GM12891 (cell line): Measurements from ENCODE around the gene MCM10.
A peak's percentile ranks its signal among the peaks of the same experiment; 100 is the strongest.

Source experiments
- POLR2A ChIP-seq: IDR thresholded peaks from 2 replicates; pipeline ENCODE4 v1.6.1; 2011; ENCODE audit warnings: low read depth, low read length, control low read depth
- POLR2AphosphoS5 ChIP-seq: IDR thresholded peaks from 2 replicates; pipeline ENCODE4 v1.6.1; 2011; ENCODE audit warnings: low read depth, low read length, control low read depth
- SPI1 ChIP-seq: IDR thresholded peaks from 2 replicates; pipeline ENCODE4 v1.6.1; 2011; ENCODE audit warnings: low read depth, low read length, control low read depth
- TAF1 ChIP-seq: IDR thresholded peaks from 2 replicates; pipeline ENCODE4 v1.6.1; 2011; ENCODE audit warnings: low read depth, low read length, control low read depth

DNA sequence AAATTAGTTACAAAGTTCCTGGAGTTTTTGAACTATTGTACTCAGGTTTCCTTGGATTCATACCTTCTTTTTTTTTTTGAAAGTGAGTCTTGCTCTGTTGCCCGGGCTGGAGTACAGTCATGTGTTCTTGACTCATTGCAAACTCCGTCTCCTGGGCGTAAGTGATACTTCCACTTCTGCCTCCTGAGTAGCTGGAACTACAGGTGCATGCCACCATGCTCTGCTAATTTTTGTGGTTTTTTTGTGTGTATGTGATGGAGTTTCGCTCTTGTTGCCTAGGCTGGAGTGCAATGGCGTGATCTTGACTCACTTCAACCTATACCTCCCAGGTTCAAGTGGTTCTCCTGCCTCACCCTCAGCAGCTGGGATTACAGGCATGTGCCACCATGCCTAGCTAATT, 22.3 kb downstream of the MCM10 start:
- no peak for TF ChIP-seq TAF1
- TF ChIP-seq POLR2A, result no peak
- no peak for TF ChIP-seq POLR2AphosphoS5
- TF ChIP-seq SPI1, result peak; percentile 48
